ENCODE measurements around the gene AGFG2.

AGFG2 gene

GRCh38 chr7:100509231-100509630 is 29.8 kb upstream of the AGFG2 start:
- H3K36me3 ChIP-seq, result no peaks in the 10 kb centered on the region
- H3K4me3 ChIP-seq (ENCODE audit: low read depth, low read length), result no peak overlapping the region
- no peaks in the 10 kb centered on the region for H3K27me3 ChIP-seq (ENCODE audit: insufficient read depth, low read depth, severe bottlenecking)
- H3K27ac ChIP-seq, result no peak overlapping the region
- DNase-seq, result no peak
- no peaks in the 10 kb centered on the region for H3K9me3 ChIP-seq (ENCODE audit: severe bottlenecking)
- TF ChIP-seq, protein P1, sequence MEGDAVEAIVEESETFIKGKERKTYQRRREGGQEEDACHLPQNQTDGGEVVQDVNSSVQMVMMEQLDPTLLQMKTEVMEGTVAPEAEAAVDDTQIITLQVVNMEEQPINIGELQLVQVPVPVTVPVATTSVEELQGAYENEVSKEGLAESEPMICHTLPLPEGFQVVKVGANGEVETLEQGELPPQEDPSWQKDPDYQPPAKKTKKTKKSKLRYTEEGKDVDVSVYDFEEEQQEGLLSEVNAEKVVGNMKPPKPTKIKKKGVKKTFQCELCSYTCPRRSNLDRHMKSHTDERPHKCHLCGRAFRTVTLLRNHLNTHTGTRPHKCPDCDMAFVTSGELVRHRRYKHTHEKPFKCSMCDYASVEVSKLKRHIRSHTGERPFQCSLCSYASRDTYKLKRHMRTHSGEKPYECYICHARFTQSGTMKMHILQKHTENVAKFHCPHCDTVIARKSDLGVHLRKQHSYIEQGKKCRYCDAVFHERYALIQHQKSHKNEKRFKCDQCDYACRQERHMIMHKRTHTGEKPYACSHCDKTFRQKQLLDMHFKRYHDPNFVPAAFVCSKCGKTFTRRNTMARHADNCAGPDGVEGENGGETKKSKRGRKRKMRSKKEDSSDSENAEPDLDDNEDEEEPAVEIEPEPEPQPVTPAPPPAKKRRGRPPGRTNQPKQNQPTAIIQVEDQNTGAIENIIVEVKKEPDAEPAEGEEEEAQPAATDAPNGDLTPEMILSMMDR (IDR thresholded peaks at IDR 0.05; ENCODE audit: low read depth, low read length), result no peak

DNA sequence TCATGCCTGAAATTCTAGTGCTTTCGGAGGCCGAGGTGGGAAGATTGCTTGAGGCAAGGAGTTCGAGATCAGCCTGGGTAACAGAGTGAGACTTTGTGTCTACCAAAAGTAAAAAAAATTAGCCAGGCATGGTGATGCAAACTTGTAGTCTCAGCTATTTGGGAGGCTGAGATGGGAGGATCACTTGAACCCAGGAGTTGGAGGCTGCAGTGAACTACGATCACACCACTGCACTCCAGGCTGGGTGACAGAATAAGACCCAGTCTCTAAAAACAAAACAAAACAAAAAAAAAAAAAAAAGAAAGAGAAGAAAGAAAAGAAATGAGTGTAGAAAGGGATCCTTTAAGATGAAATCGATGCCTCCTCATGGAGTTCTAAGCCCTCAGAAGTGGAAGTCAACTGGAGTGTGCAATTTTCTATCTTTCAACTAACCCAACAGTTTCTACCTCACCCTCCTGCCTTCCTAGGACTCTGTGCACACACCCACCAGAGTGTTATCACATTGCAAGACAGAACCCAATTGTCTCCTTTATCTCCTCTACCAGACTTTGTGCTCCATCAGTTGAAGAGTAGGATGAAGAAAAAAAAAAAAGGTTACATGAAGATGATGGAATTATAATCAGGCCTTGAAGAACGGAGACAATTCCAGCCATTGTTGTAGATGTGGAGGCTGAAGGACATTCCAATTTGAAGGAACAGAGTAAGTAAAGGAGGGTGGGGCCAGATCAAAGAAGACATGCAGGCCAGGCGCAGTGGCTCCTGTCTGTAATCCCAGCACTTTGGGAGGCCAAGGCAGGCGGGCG is 28.4 kb upstream of the AGFG2 start:
- H3K4me3 ChIP-seq (ENCODE audit: low read depth, low read length), result no peak overlapping the region
- no peaks in the 10 kb centered on the region for H3K36me3 ChIP-seq
- H3K27ac ChIP-seq, result no peak overlapping the region
- TF ChIP-seq, protein P1 (IDR thresholded peaks at IDR 0.05; ENCODE audit: low read depth, low read length), result no peak
- no peak for DNase-seq
- no peaks in the 10 kb centered on the region for H3K9me3 ChIP-seq (ENCODE audit: severe bottlenecking)
- no peaks in the 10 kb centered on the region for H3K27me3 ChIP-seq (ENCODE audit: insufficient read depth, low read depth, severe bottlenecking)

- H3K9me3 ChIP-seq (ENCODE audit: severe bottlenecking), result no peaks in the 10 kb centered on the region
- no peaks in the 10 kb centered on the region for H3K27me3 ChIP-seq (ENCODE audit: insufficient read depth, low read depth, severe bottlenecking)
- TF ChIP-seq, protein P1 (IDR thresholded peaks at IDR 0.05; ENCODE audit: low read depth, low read length), result no peak
- H3K27ac ChIP-seq, result no peak overlapping the region
- no peak for DNase-seq
- no peak overlapping the region for H3K4me3 ChIP-seq (ENCODE audit: low read depth, low read length)
- no peaks in the 10 kb centered on the region for H3K36me3 ChIP-seq
Observed at GRCh38 chr7:100513212-100513810, 25.7 kb upstream of the AGFG2 start.

GRCh38 chr7:100515072-100515532 is 23.9 kb upstream of the AGFG2 start:
- Histone ChIP-seq H3K27me3 (ENCODE audit: insufficient read depth, low read depth, severe bottlenecking) (no peaks in the 10 kb centered on the region), H3K27ac (no peak overlapping the region), H3K9me3 (ENCODE audit: severe bottlenecking) (no peaks in the 10 kb centered on the region), H3K4me3 (ENCODE audit: low read depth, low read length) (no peak overlapping the region), H3K36me3 (no peaks in the 10 kb centered on the region)
- no peak for DNase-seq
- TF ChIP-seq, protein P1 (IDR thresholded peaks at IDR 0.05; ENCODE audit: low read depth, low read length), result no peak

- Histone ChIP-seq H3K27ac (no peak overlapping the region), H3K27me3 (ENCODE audit: insufficient read depth, low read depth, severe bottlenecking) (no peaks in the 10 kb centered on the region), H3K4me3 (ENCODE audit: low read depth, low read length) (no peak overlapping the region), H3K9me3 (ENCODE audit: severe bottlenecking) (no peaks in the 10 kb centered on the region), H3K36me3 (no peaks in the 10 kb centered on the region)
- TF ChIP-seq, protein P1 (IDR thresholded peaks at IDR 0.05; ENCODE audit: low read depth, low read length), result no peak
- peak; percentile 11 for DNase-seq
Observed at GRCh38 chr7:100516135-100516812, 22.7 kb upstream of the AGFG2 start.
